ENCODE measurements around the gene NANS. TPM values are rescaled to one million over a fixed set of nuclear protein-coding genes. Genes with fewer than 3 reads are reported as not detected.
A peak's percentile ranks its signal among the peaks of the same experiment; 100 is the strongest.

NANS gene
- total and polyA plus RNA-seq, 10 of the 15 experiments (the other 5 are each of a cell fraction or from before 2014, with no cell fraction given), result 21.0 to 126 (median 52.3) TPM

GRCh38 chr9:98049288-98050072, 7.1 kb upstream of the NANS start:
- Histone ChIP-seq H3K27me3 (replicated peaks in 1 of 2; ENCODE audit: control insufficient read depth in 2 of 2, insufficient read depth in 2 of 2, low read length in 1 of 2) (no peaks in the 10 kb centered on the region), H3K4me2 (ENCODE audit: control insufficient read depth, insufficient read depth) (peak overlapping the region; percentile 38; the same call in 1 of the 2 replicates), H2AFZ (ENCODE audit: control insufficient read depth, low read depth, low read length) (no peak overlapping the region), H3K9ac (ENCODE audit: control insufficient read depth, insufficient read depth, low read length) (no peak overlapping the region), H3K36me3 (ENCODE audit: control insufficient read depth in 2 of 2, insufficient read depth in 2 of 2, low read length in 1 of 2) (no peaks in the 10 kb centered on the region; a peak in 1 of 4 replicates), H3K79me2 (ENCODE audit: control insufficient read depth, insufficient read depth, low read length) (peaks cover 49% of the 10 kb centered on the region), H3K4me3 (no peak overlapping the region), H3K27ac (ENCODE audit: control insufficient read depth, insufficient read depth) (no peak overlapping the region), H3K9me3 (replicated peaks; ENCODE audit: control insufficient read depth, insufficient read depth, low read length) (peaks cover 5% of the 10 kb centered on the region; the same call in 2 of the 3 replicates), H4K20me1 (ENCODE audit: control insufficient read depth, insufficient read depth) (no peaks in the 10 kb centered on the region), H3K4me1 (ENCODE audit: control insufficient read depth, insufficient read depth, low read length) (peaks cover 9% of the 10 kb centered on the region; the same call in 1 of the 2 replicates)
- TF ChIP-seq ELK1 (IDR thresholded peaks at IDR 0.05; ENCODE audit: low read depth, low read length), result no peak
- no peak for TF ChIP-seq MYC (IDR thresholded peaks at IDR 0.05; ENCODE audit: insufficient read depth, insufficient read length, insufficient replicate concordance, low read length, severe bottlenecking)
- peak; percentile 63; the same call in 1 of the 2 replicates for TF ChIP-seq ZNF592 (IDR thresholded peaks at IDR 0.05)
- no peak for TF ChIP-seq PAX8 (IDR thresholded peaks at IDR 0.05)
- BruUV-seq (replicated peaks), result no TSS peak
- ChIA-PET CTCF (interaction anchor here (0.9 to 1.5 kb wide), 2 partner anchors 10 to 15 kb away, joined by 3 to 4 read pairs; no protein-coding TSS in a partner anchor), RAD21 (ENCODE audit: unreplicated experiment) (no interaction called here), POLR2A (interaction anchor here (1.5 kb wide), 1 partner anchor 9 kb away, joined by 4 read pairs; no protein-coding TSS in a partner anchor), SMC1A (ENCODE audit: uncharacterized antibody, unreplicated experiment) (interaction anchor here (3.9 kb wide), 1 partner anchor 8 kb away, joined by 27 read pairs; the partner anchor contains the start of gene NANS)
- intact Hi-C loops (cut with micrococcal nuclease; ENCODE audit: unreplicated experiment), result no loop called here
- in situ Hi-C loops (cut with MboI), result loop anchor here (25.0 kb wide), 1 partner anchor 738 kb away; the partner anchor contains the start of gene ANKS6
- no peak for ATAC-seq
- WGBS (ENCODE audit: insufficient coverage, insufficient replicate concordance, low lambda C conversion rate, missing lambda C conversion rate), result 5% methylated on average over 1 of the region's 1 CpG
- no peak for DNase-seq (ENCODE audit: low read depth, low spot score)
- FAIRE-seq, result no peak

Data from GM12878 (cell line).